ENCODE results near the gene UBR4. TPM values are rescaled to one million over a fixed set of nuclear protein-coding genes. Genes with fewer than 3 reads are reported as not detected.

Gene UBR4
- total and polyA plus RNA-seq, 7 donors: 89.9 to 185 (median 118) TPM

- no peak for ATAC-seq
- Histone ChIP-seq H3K27ac (no peak overlapping the region), H3K36me3 (ENCODE audit: insufficient read depth in 1 of 2, low read depth in 1 of 2) (no peaks in the 10 kb centered on the region), H3K9me3 (no peaks in the 10 kb centered on the region), H3K27me3 (ENCODE audit: insufficient read depth in 3 of 3, low read length in 2 of 3) (peaks cover 0 to 34% (median 0%) of the 10 kb centered on the region in 3 donors), H3K4me3 (no peak overlapping the region), H3K4me1 (no peaks in the 10 kb centered on the region)
- WGBS, 3 donors: 25 to 30% (median 25%) methylated on average over 7 of the region's 7 CpGs
- no peak for TF ChIP-seq CTCF (IDR thresholded peaks at IDR 0.05)
- DNase-seq: no peak
- intact Hi-C loops (cut with DNase I): loop anchor here in 1 of 2 donors (2.0 kb wide), 1 partner anchor 47 kb away; no protein-coding TSS in a partner anchor
Measured at GRCh38 chr1:19028110-19028509, 182.0 kb downstream of the UBR4 start.

Other genes with a start within 250 kb of the UBR4 start
- 10 to 100 TPM; 31.1 to 38.5 (median 35.1) TPM for gene EMC1, start 41.3 kb upstream of the UBR4 start, total RNA-seq
- 10 to 100 TPM; 12.7 to 29.4 (median 18.9) TPM for gene EMC1, start 41.3 kb upstream of the UBR4 start, polyA plus RNA-seq
- 10 to 100 TPM; 19.9 to 35.8 (median 28.8) TPM for gene MRTO4, start 41.5 kb upstream of the UBR4 start, total RNA-seq
- gene MRTO4, start 41.5 kb upstream of the UBR4 start, polyA plus RNA-seq: 100 to 1,000 TPM in 1 of 3 donors, 10 to 100 TPM in 2; 43.0 to 103 (median 43.7) TPM
- gene AKR7A3, start 78.5 kb upstream of the UBR4 start, total RNA-seq: under 1 TPM in 3 of 4 donors, not detected in 1; 0.20 to 0.36 (median 0.34) TPM
- gene AKR7A3, start 78.5 kb upstream of the UBR4 start, polyA plus RNA-seq: under 1 TPM; 0.15 to 0.42 (median 0.34) TPM
- gene AKR7A2, start 101.9 kb upstream of the UBR4 start, total RNA-seq: 10 to 100 TPM; 30.3 to 52.2 (median 36.3) TPM
- gene AKR7A2, start 101.9 kb upstream of the UBR4 start, polyA plus RNA-seq: 10 to 100 TPM; 24.6 to 29.0 (median 28.1) TPM
- gene SLC66A1, start 102.1 kb upstream of the UBR4 start, total RNA-seq: 10 to 100 TPM in 2 of 4 donors, 1 to 10 TPM in 2; 8.0 to 18.0 (median 10.1) TPM
- 10 to 100 TPM; 18.6 to 25.8 (median 24.4) TPM for gene SLC66A1, start 102.1 kb upstream of the UBR4 start, polyA plus RNA-seq

Data from psoas muscle (tissue), 8 donors.